PC-3 (cell line): ENCODE measurements around the gene CAMK1G. TPM values are rescaled to one million over a fixed set of nuclear protein-coding genes. Genes with fewer than 3 reads are reported as not detected.
A peak's percentile ranks its signal among the peaks of the same experiment; 100 is the strongest.

ENCODE experiments used
- ATAC-seq: fragments of 200-7000 bp; cut with Tn5 transposase; 2 replicates; pipeline ENCODE4 v1.9.1; 2020; ENCODE audit warnings: mild to moderate bottlenecking, moderate library complexity
- BruUV-seq: library from RNA; stranded (reverse); fragments of 400-500 nt; replicated peaks from 2 replicates; lab custom pipeline; 2021; lab: Mats Ljungman, UMichigan
- CTCF ChIA-PET: fragments of 300-600 bp; sonication (Branson Sonifier 250); formaldehyde crosslinking; loops from one replicate; lab custom pipeline; 2022; ENCODE audit warnings: antibody characterized with exemption; lab: Charles Lee
- POLR2A ChIA-PET: fragments of 300-600 bp; sonication (Branson Sonifier 250); formaldehyde crosslinking; loops from one replicate; lab custom pipeline; 2022; ENCODE audit warnings: antibody characterized with exemption; ENCODE audit not compliant: unreplicated experiment; lab: Charles Lee
- DNase-seq: peaks from one replicate; pipeline ENCODE4 v3.0.0-alpha.2; 2015
- H2AFZ ChIP-seq: fragments of 300-600 bp; sonication (generic); 2 replicates; pipeline ENCODE4 v1.6.0; 2016; ENCODE audit warnings: antibody characterized with exemption, low read length
- H3F3A ChIP-seq: fragments of 300-600 bp; sonication (generic); one replicate; pipeline ENCODE4 v1.6.0; 2017; ENCODE audit warnings: antibody characterized with exemption, low read length, control low read depth, mild to moderate bottlenecking; ENCODE audit not compliant: unreplicated experiment
- H3K27ac ChIP-seq: fragments of 300-600 bp; sonication (generic); 2 replicates; pipeline ENCODE4 v1.5.1; 2016; ENCODE audit warnings: mild to moderate bottlenecking, low read length
- H3K27me3 ChIP-seq: fragments of 300-600 bp; sonication (generic); 2 replicates; pipeline ENCODE4 v1.6.1; 2016; ENCODE audit warnings: low read length, mixed read lengths
- H3K36me3 ChIP-seq: fragments of 300-600 bp; sonication (generic); 2 replicates; pipeline ENCODE4 v1.6.1; 2016; ENCODE audit warnings: low read depth, mixed run types, low read length, mixed read lengths
- H3K4me1 ChIP-seq: fragments of 300-600 bp; sonication (generic); 2 replicates; pipeline ENCODE4 v1.5.1; 2016; ENCODE audit warnings: low read length; ENCODE audit not compliant: insufficient read depth
- H3K4me2 ChIP-seq: fragments of 300-600 bp; sonication (generic); 2 replicates; pipeline ENCODE4 v1.6.0; 2016; ENCODE audit warnings: low read length
- H3K4me3 ChIP-seq: fragments of 300-600 bp; sonication (generic); 2 replicates; pipeline ENCODE4 v1.5.1; 2016; ENCODE audit warnings: mild to moderate bottlenecking, low read length, mixed read lengths
- H3K79me2 ChIP-seq: fragments of 300-600 bp; sonication (generic); 2 replicates; pipeline ENCODE4 v1.6.1; 2017; ENCODE audit warnings: low read length, mixed read lengths
- H3K9ac ChIP-seq: fragments of 300-600 bp; sonication (generic); 2 replicates; pipeline ENCODE4 v1.6.0; 2016; ENCODE audit warnings: mild to moderate bottlenecking, low read length
- H3K9me2 ChIP-seq: fragments of 300-600 bp; sonication (generic); replicated peaks from 2 replicates; pipeline ENCODE4 v1.6.1; 2016; ENCODE audit warnings: mixed run types, low read length, mixed read lengths
- H3K9me3 ChIP-seq: fragments of 300-600 bp; sonication (generic); 2 replicates; pipeline ENCODE4 v1.6.1; 2016; ENCODE audit warnings: low read length, mixed read lengths
- H4K20me1 ChIP-seq: fragments of 300-600 bp; sonication (generic); 2 replicates; pipeline ENCODE4 v1.6.1; 2016; ENCODE audit warnings: low read length, mixed read lengths
- EZH2 ChIP-seq: fragments of 300-600 bp; sonication (generic); IDR thresholded peaks from one replicate; pipeline ENCODE4 v1.6.1; 2017; ENCODE audit warnings: antibody characterized with exemption, mild to moderate bottlenecking, low read length; ENCODE audit not compliant: unreplicated experiment
- EZH2phosphoT487 ChIP-seq: fragments of 300-600 bp; sonication (generic); IDR thresholded peaks from 2 replicates; pipeline ENCODE4 v1.6.1; 2018; ENCODE audit warnings: mild to moderate bottlenecking, antibody characterized with exemption, low read length, borderline replicate concordance
- intact Hi-C: fragments of 100-400 bp; cut with micrococcal nuclease; formaldehyde crosslinking; loops from 2 replicates; pipeline ENCODE4 v1.9.0; 2023
- total RNA-seq: library from RNA; depleted of rRNA; stranded (reverse); fragments of >200 nt; gene quantifications from 2 replicates; pipeline ENCODE4 v1.2.3, GENCODE V29; 2014
- TF ChIP-seq, protein P1 (sequence below): fragments of 300-600 bp; sonication (generic); conservative IDR thresholded peaks from 2 replicates; pipeline ENCODE4 v1.5.1; 2017; ENCODE audit warnings: antibody characterized with exemption, low read depth, mild to moderate bottlenecking, low read length

CAMK1G gene
- total RNA-seq, 1 experiment from 2014 or later, result not detected

DNA sequence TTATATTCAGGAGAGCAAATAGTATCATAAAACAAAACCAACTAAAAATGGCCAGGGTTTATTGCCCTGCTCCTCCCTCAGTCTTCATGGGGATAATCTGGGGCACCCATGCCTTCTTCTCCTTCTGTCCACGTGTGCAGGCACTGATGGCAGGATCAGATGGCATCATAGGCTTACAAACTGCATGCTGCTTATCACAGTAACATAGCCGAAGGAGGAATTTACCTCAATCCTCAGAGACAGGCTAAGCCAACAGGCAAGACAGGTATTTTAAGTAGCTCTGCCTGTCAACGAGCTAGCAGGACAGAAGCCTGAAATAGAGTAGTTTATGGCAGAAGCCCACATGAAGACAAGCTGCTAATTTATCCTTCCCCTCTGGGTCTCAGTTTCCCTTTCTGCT, 59.3 kb downstream of the CAMK1G start:
- DNase-seq (no peak), ATAC-seq (no peak)
- intact Hi-C loops, result no loop called here
- Histone ChIP-seq H3K9ac (no peak overlapping the region), H3K9me3 (no peaks in the 10 kb centered on the region), H3K9me2 (no peaks in the 10 kb centered on the region), H3K36me3 (peaks cover 89% of the 10 kb centered on the region), H3K27me3 (no peaks in the 10 kb centered on the region), H2AFZ (no peak overlapping the region), H3K4me3 (no peak overlapping the region), H4K20me1 (peaks cover 87% of the 10 kb centered on the region), H3K4me2 (no peak overlapping the region), H3K4me1 (peaks cover 42% of the 10 kb centered on the region), H3K27ac (no peak overlapping the region), H3K79me2 (peaks cover 96% of the 10 kb centered on the region), H3F3A (peaks cover 21% of the 10 kb centered on the region)
- BruUV-seq, result no TSS peak
- CTCF ChIA-PET, result interaction anchor here (0.7 to 1.1 kb wide), 2 partner anchors 10 to 16 kb away, joined by 3 read pairs; no protein-coding TSS in a partner anchor
- TF ChIP-seq, protein P1, sequence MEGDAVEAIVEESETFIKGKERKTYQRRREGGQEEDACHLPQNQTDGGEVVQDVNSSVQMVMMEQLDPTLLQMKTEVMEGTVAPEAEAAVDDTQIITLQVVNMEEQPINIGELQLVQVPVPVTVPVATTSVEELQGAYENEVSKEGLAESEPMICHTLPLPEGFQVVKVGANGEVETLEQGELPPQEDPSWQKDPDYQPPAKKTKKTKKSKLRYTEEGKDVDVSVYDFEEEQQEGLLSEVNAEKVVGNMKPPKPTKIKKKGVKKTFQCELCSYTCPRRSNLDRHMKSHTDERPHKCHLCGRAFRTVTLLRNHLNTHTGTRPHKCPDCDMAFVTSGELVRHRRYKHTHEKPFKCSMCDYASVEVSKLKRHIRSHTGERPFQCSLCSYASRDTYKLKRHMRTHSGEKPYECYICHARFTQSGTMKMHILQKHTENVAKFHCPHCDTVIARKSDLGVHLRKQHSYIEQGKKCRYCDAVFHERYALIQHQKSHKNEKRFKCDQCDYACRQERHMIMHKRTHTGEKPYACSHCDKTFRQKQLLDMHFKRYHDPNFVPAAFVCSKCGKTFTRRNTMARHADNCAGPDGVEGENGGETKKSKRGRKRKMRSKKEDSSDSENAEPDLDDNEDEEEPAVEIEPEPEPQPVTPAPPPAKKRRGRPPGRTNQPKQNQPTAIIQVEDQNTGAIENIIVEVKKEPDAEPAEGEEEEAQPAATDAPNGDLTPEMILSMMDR, result no peak
- TF ChIP-seq EZH2, result no peak
- no peak for TF ChIP-seq EZH2phosphoT487
- POLR2A ChIA-PET, result interaction anchor here (0.6 kb wide), 1 partner anchor 53 kb away, joined by 3 read pairs; no protein-coding TSS in a partner anchor

DNA sequence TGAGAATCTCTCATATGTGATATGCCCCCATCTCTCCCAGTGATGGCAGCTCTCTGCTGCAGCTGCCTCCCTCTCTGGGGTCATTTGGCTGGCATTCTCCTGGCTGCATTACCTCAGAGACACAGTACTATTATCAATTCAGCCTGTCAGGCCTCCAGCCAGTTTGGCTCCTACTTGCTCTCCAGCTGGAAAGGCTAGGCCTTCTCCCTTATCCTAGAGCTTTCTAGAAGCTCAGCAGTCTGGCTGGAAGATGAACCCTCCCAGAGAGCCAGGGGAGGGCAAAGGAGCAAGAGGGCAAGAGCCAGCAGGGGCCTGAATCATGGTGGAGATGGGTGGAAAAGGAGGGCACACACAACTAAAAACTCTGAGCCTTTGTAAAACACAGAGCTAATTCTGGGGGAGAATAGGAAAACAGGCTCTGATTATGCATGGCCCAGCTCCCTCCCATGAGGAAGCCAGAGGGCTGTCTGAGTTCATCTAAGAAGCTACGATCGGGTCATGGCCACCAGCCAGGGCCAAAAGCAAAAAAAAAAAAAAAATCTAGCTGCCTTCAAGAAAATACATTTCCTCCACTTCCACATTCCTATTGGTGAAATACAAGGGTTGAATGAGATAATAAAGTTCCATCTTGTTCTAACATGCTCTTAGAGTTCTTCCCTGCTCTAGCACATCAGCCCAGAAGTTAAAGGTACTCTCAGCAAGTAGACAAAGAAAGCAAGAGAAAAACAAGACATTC, 59.9 kb downstream of the CAMK1G start:
- DNase-seq, result no peak
- Histone ChIP-seq H3K27ac (no peak overlapping the region), H3K9ac (no peak overlapping the region), H3K4me2 (peak overlapping the region; percentile 6; the same call in 1 of the 2 replicates), H2AFZ (no peak overlapping the region), H3K36me3 (peaks cover 89% of the 10 kb centered on the region), H3K4me1 (peaks cover 49% of the 10 kb centered on the region), H3F3A (peaks cover 19% of the 10 kb centered on the region), H3K79me2 (peaks cover 96% of the 10 kb centered on the region), H3K9me3 (no peaks in the 10 kb centered on the region), H3K27me3 (no peaks in the 10 kb centered on the region), H4K20me1 (peaks cover 87% of the 10 kb centered on the region), H3K4me3 (no peak overlapping the region), H3K9me2 (no peaks in the 10 kb centered on the region)
- ATAC-seq, result no peak
- no TSS peak for BruUV-seq
- intact Hi-C loops, result no loop called here
- POLR2A ChIA-PET, result interaction anchor here (0.6 kb wide), 2 partner anchors 53 to 587 kb away, joined by 3 to 8 read pairs; no protein-coding TSS in a partner anchor
- CTCF ChIA-PET, result interaction anchor here (0.7 to 1.1 kb wide), 2 partner anchors 9 to 16 kb away, joined by 3 read pairs; no protein-coding TSS in a partner anchor
- TF ChIP-seq EZH2phosphoT487, result no peak
- no peak for TF ChIP-seq EZH2
- TF ChIP-seq, protein P1, result no peak
